A549 (cell line): ENCODE measurements around the gene NAP1L1. TPM values are rescaled to one million over a fixed set of nuclear protein-coding genes. Genes with fewer than 3 reads are reported as not detected.

Experiments used
- ATAC-seq, 2 experiments: fragments of 200-7000 bp in 1 of 2; fragments of >200 bp in 1 of 2; cut with Nextera tagmentation in 1 of 2; cut with Tn5 transposase in 1 of 2; 3 replicates each; pipeline versions ENCODE4 v1.8.0 to v1.9.1; 2018 to 2020; ENCODE audit warnings: mild to moderate bottlenecking in 1 of 2, moderate library complexity in 1 of 2
- CTCF ChIA-PET: fragments of 300-600 bp; sonication (Branson Sonifier 250); formaldehyde crosslinking; extraction: SDS; loops from one replicate; lab custom pipeline; 2021; ENCODE audit warnings: antibody characterized with exemption, inconsistent platforms; lab: Yijun Ruan, JAX
- POLR2A ChIA-PET: fragments of 350-600 bp; formaldehyde crosslinking; extraction: SDS; loops from one replicate; lab custom pipeline; 2021; ENCODE audit warnings: antibody characterized with exemption, inconsistent platforms; lab: Yijun Ruan, JAX
- DNase-seq, 2 experiments: peaks; one replicate each; pipeline versions ENCODE4 v3.0.0 to v3.0.0-alpha.2; 2011 to 2016; ENCODE audit warnings: low read depth in 1 of 2, low spot score in 1 of 2
- FAIRE-seq: peaks from 2 replicates; lab custom pipeline; 2011; peaks lifted over from hg19 to GRCh38; lab: Jason Lieb, UNC
- H3K27ac ChIP-seq, 2 experiments: fragments of >200 bp; sonication (Bioruptor Twin); formaldehyde crosslinking; 3 replicates each; pipeline ENCODE4 v1.5.1; 2016 to 2017
- H3K4me1 ChIP-seq: fragments of >200 bp; sonication (Bioruptor Twin); formaldehyde crosslinking; 3 replicates; pipeline ENCODE4 v1.6.1; 2016
- H3K4me2 ChIP-seq: fragments of >200 bp; sonication (Bioruptor Twin); formaldehyde crosslinking; 3 replicates; pipeline ENCODE4 v1.6.1; 2016
- H3K4me3 ChIP-seq: fragments of >200 bp; sonication (Bioruptor Twin); formaldehyde crosslinking; 3 replicates; pipeline ENCODE4 v1.5.1; 2016
- H3K9me3 ChIP-seq: fragments of >200 bp; sonication (Bioruptor Twin); formaldehyde crosslinking; 3 replicates; pipeline ENCODE4 v1.6.1; 2016
- BHLHE40 ChIP-seq: IDR thresholded peaks from 2 replicates; pipeline ENCODE4 v1.6.1; 2012; ENCODE audit warnings: low read depth, low read length, inconsistent platforms
- CBX8 ChIP-seq: fragments of 200-600 bp; sonication (generic); IDR thresholded peaks from 2 replicates; pipeline ENCODE4 v1.6.1; 2016
- CEBPB ChIP-seq, 2 experiments: fragments of >200 bp in 1 of 2; sonication (Bioruptor Twin) in 1 of 2; formaldehyde crosslinking in 1 of 2; IDR thresholded peaks; 2 replicates each; pipeline ENCODE4 v1.6.1; 2012 to 2016
- EHMT2 ChIP-seq: fragments of 200-600 bp; sonication (generic); IDR thresholded peaks from 2 replicates; pipeline ENCODE4 v1.6.1; 2016; ENCODE audit warnings: antibody characterized with exemption, low read depth, mild to moderate bottlenecking, moderate library complexity
- ESRRA ChIP-seq: fragments of 150-350 bp; IDR thresholded peaks from 2 replicates; pipeline ENCODE4 v1.6.1; 2014; ENCODE audit warnings: mild to moderate bottlenecking, low read length, borderline replicate concordance
- FOSL2 ChIP-seq, 2 experiments: fragments of 450-650 bp in 1 of 2; fragments of >200 bp in 1 of 2; sonication (Bioruptor Twin) in 1 of 2; formaldehyde crosslinking; IDR thresholded peaks; 2 replicates each; pipeline versions ENCODE4 v1.5.0 to v1.6.1; 2016 to 2020; ENCODE audit warnings: mild to moderate bottlenecking in 1 of 2, moderate library complexity in 1 of 2
- FOXS1 ChIP-seq: fragments of 250-450 bp; sonication (Bioruptor Pico); IDR thresholded peaks from 2 replicates; pipeline ENCODE4 v1.5.0; 2020; ENCODE audit warnings: mild to moderate bottlenecking, moderate library complexity
- HDAC2 ChIP-seq: fragments of 200-600 bp; sonication (generic); IDR thresholded peaks from 2 replicates; pipeline ENCODE4 v1.6.1; 2016
- HOXA7 ChIP-seq: fragments of 250-450 bp; sonication (Bioruptor Pico); IDR thresholded peaks from 2 replicates; pipeline ENCODE4 v1.5.0; 2020; ENCODE audit warnings: mild to moderate bottlenecking, moderate library complexity
- JUN ChIP-seq, 2 experiments: fragments of >200 bp; sonication (Bioruptor Twin); formaldehyde crosslinking; IDR thresholded peaks; 2 replicates in 1 of 2; 3 replicates in 1 of 2; pipeline ENCODE4 v1.6.1; 2016 to 2017
- KDM1A ChIP-seq: fragments of 200-600 bp; sonication (generic); IDR thresholded peaks from 2 replicates; pipeline ENCODE4 v1.6.1; 2016; ENCODE audit warnings: low read depth, mild to moderate bottlenecking
- NFE2L2 ChIP-seq: fragments of 150-350 bp; conservative IDR thresholded peaks from 2 replicates; pipeline ENCODE4 v1.6.1; 2014; ENCODE audit warnings: low read length
- PHF8 ChIP-seq: fragments of 200-600 bp; sonication (generic); IDR thresholded peaks from 2 replicates; pipeline ENCODE4 v1.6.1; 2016; ENCODE audit warnings: low read depth, mild to moderate bottlenecking, antibody characterized with exemption, moderate library complexity, borderline replicate concordance
- POLR2AphosphoS2 ChIP-seq: conservative IDR thresholded peaks from 2 replicates; pipeline ENCODE4 v1.6.1; 2012; ENCODE audit warnings: low read length, improper control_type of control experiment, inconsistent platforms
- RCOR1 ChIP-seq: fragments of 150-350 bp; IDR thresholded peaks from 2 replicates; pipeline ENCODE4 v1.6.1; 2014; ENCODE audit warnings: antibody characterized with exemption, low read length, low read depth
- SMC3 ChIP-seq: fragments of >200 bp; sonication (Bioruptor Twin); formaldehyde crosslinking; IDR thresholded peaks from 3 replicates; pipeline ENCODE4 v1.6.1; 2018; ENCODE audit warnings: inconsistent platforms
- SREBF2 ChIP-seq: fragments of 450-650 bp; IDR thresholded peaks from 2 replicates; pipeline ENCODE4 v1.6.1; 2014; ENCODE audit warnings: mild to moderate bottlenecking, moderate library complexity
- TFCP2L1 ChIP-seq: fragments of 250-450 bp; sonication (Bioruptor Pico); IDR thresholded peaks from 2 replicates; pipeline ENCODE4 v1.5.0; 2021; ENCODE audit warnings: mild to moderate bottlenecking
- WGBS: methylation state at CpG from one replicate; pipeline ENCODE4 v1.1.6; 2017; ENCODE audit errors: missing lambda C conversion rate; 5-methylcytosine and 5-hydroxymethylcytosine counted together
- polyA plus RNA-seq, 4 experiments: library from polyadenylated mRNA; depleted of rRNA in 3 of 4; stranded (reverse); fragments of >200 nt; fragmentation: RNase III in 1 of 4; extraction: RNeasy Plus Mini Kit Qiagen cat#74134 plus additional on column Dnase treatment in 1 of 4; gene quantifications; 2 replicates in 3 of 4; 3 replicates in 1 of 4; pipeline ENCODE4 v1.2.3, GENCODE V29; 2011 to 2017
- TF ChIP-seq, protein P1 (sequence below): fragments of >200 bp; sonication (Bioruptor Twin); formaldehyde crosslinking; IDR thresholded peaks from 3 replicates; pipeline ENCODE4 v1.6.1; 2016
- TF ChIP-seq, protein P2 (sequence below): fragments of 450-650 bp; IDR thresholded peaks from 2 replicates; pipeline ENCODE4 v1.6.1; 2014; ENCODE audit warnings: antibody characterized with exemption
- TF ChIP-seq, protein P3 (sequence below): IDR thresholded peaks from 2 replicates; pipeline ENCODE4 v1.6.1; 2012
- TF ChIP-seq, protein P4 (sequence below): IDR thresholded peaks from 2 replicates; pipeline ENCODE4 v1.6.1; 2012; ENCODE audit warnings: low read depth, borderline replicate concordance
- TF ChIP-seq, protein P5 (sequence below): IDR thresholded peaks from 2 replicates; pipeline ENCODE4 v1.6.1; 2012
- TF ChIP-seq, protein P6 (sequence below): fragments of 200-600 bp; sonication (generic); IDR thresholded peaks from 2 replicates; pipeline ENCODE4 v1.6.1; 2016; ENCODE audit warnings: antibody characterized with exemption, mild to moderate bottlenecking, moderate library complexity
- TF ChIP-seq, protein P7 (sequence below): fragments of 250-450 bp; sonication (Bioruptor Pico); IDR thresholded peaks from 2 replicates; pipeline ENCODE4 v1.5.0; 2020; ENCODE audit warnings: low read depth, mild to moderate bottlenecking, moderate library complexity

NAP1L1 gene
- polyA plus RNA-seq, 2 of the 4 experiments (the other 2 are of a cell fraction), result 709 to 943 TPM

DNA sequence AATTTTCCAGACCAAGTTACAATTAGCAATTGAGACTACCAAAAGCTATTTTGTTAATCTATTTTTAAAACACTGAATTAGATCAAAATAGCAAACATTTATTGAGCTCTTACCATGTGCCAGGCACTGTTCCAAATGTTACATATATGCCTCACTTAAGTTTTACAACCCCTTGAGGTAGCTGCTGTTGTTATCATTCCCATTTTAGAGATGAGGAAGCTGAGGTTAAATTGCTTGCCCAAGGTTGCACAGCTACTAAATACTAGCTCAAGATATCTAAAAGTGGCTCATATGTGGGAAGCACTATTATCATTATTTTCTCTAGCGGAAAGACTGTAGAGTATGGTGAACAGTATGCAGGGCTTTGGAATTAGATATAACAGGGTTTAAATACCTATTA is 19.5 kb upstream of the NAP1L1 start (continued):
- TF ChIP-seq, protein P1, sequence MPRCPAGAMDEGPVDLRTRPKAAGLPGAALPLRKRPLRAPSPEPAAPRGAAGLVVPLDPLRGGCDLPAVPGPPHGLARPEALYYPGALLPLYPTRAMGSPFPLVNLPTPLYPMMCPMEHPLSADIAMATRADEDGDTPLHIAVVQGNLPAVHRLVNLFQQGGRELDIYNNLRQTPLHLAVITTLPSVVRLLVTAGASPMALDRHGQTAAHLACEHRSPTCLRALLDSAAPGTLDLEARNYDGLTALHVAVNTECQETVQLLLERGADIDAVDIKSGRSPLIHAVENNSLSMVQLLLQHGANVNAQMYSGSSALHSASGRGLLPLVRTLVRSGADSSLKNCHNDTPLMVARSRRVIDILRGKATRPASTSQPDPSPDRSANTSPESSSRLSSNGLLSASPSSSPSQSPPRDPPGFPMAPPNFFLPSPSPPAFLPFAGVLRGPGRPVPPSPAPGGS, result no peak
- TF ChIP-seq BHLHE40 (no peak), CBX8 (no peak)

DNA sequence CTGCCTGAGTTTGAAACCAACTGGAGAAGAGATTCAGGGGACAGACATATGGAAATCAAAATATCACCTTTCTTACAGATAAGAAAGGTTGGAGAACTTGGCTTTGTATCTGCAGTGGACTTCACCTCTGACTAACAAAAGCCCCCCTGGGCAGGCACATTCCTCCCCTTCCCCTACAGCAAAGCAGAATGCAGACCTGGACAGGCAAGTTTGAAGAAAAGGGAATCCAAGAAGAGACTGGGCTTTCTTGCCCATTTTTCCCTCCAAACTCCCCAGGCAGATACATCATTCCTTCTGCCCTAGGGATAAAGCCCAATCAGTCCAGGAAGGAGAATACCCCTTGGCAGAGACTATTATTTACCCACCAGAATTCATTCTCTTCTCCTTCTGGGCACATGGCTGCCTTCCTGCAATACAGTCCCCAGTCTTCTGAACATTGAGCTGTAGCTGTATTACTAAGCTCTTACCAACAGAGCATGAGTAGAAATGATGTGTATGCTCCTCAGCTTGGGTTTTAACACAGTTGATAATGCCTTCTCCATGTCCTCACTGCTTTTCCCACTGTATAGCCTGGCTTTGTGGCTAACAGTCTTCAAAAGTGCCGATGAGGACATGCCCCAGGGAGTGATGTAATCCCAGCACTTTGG is 17.4 kb upstream of the NAP1L1 start:
- CTCF ChIA-PET, result no interaction called here
- TF ChIP-seq, protein P2, sequence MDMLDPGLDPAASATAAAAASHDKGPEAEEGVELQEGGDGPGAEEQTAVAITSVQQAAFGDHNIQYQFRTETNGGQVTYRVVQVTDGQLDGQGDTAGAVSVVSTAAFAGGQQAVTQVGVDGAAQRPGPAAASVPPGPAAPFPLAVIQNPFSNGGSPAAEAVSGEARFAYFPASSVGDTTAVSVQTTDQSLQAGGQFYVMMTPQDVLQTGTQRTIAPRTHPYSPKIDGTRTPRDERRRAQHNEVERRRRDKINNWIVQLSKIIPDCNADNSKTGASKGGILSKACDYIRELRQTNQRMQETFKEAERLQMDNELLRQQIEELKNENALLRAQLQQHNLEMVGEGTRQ, result no peak
- TF ChIP-seq, protein P3, sequence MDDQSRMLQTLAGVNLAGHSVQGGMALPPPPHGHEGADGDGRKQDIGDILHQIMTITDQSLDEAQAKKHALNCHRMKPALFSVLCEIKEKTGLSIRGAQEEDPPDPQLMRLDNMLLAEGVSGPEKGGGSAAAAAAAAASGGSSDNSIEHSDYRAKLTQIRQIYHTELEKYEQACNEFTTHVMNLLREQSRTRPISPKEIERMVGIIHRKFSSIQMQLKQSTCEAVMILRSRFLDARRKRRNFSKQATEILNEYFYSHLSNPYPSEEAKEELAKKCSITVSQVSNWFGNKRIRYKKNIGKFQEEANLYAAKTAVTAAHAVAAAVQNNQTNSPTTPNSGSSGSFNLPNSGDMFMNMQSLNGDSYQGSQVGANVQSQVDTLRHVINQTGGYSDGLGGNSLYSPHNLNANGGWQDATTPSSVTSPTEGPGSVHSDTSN, result no peak
- TF ChIP-seq HDAC2, result no peak
- no peak for TF ChIP-seq JUN (IDR thresholded peaks at IDR 0.05)
- TF ChIP-seq, protein P4, sequence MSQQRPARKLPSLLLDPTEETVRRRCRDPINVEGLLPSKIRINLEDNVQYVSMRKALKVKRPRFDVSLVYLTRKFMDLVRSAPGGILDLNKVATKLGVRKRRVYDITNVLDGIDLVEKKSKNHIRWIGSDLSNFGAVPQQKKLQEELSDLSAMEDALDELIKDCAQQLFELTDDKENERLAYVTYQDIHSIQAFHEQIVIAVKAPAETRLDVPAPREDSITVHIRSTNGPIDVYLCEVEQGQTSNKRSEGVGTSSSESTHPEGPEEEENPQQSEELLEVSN, result no peak
- TF ChIP-seq, all 56 proteins: peak for 0
- Histone ChIP-seq H3K9me3 (no peaks in the 10 kb centered on the region), H3K4me1 (peaks cover 24% of the 10 kb centered on the region), H3K4me2 (no peak overlapping the region), H3K27ac (0 out of 6 replicates have a peak overlapping the region, but pooled peaks of 1 of the 2 experiments have one; percentile 17), H3K4me3 (no peak overlapping the region)
- ATAC-seq (no peak), DNase-seq (no peak), FAIRE-seq (no peak)
- POLR2A ChIA-PET, result no interaction called here
- 78% methylated on average over 1 of the region's 1 CpG for WGBS

DNA sequence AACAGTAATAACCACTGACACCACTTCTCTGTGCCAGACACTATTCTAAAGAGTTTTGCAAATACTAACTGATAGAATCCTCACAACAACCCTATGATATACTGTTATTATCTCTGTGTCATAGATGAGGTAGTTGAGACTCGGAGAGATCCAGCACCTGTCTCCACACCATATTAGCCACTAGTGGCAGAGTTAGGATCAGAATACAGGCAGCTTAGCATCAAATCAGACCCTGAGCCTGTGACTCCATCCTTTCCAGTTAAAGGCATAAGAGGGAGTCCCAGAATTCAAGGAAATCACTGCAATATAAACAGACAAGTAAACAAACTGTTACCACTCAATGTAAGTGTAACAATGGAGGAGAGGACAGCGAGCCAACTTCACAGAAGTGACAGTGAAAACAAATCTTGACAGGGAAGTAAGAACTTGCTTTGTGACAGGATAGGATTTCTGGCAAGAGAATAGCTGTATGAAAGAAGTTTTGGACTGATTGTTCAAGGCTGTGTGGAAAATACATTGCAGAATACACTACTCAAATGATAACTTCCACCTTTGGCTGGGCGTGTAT is 11.7 kb upstream of the NAP1L1 start:
- POLR2A ChIA-PET, result no interaction called here
- Histone ChIP-seq H3K27ac (no peak overlapping the region), H3K4me3 (no peak overlapping the region), H3K9me3 (no peaks in the 10 kb centered on the region), H3K4me1 (no peaks in the 10 kb centered on the region; the same call in 2 of the 3 replicates), H3K4me2 (no peak overlapping the region)
- no peak for DNase-seq
- peak; percentile 61 to 70; a peak in 4 of 6 replicates for ATAC-seq
- TF ChIP-seq ESRRA (no peak), SMC3 (no peak), FOXS1 (no peak), HDAC2 (no peak), POLR2AphosphoS2 (no peak), NFE2L2 (no peak), HOXA7 (no peak), KDM1A (no peak), EHMT2 (no peak), FOSL2 (IDR thresholded peaks at IDR 0.05) (no peak), FOSL2 (CRISPR knock-in tag; IDR thresholded peaks at IDR 0.05) (no peak), TFCP2L1 (CRISPR knock-in tag) (no peak), PHF8 (no peak), RCOR1 (no peak), SREBF2 (no peak), JUN (IDR thresholded peaks at IDR 0.05) (no peak), CEBPB (IDR thresholded peaks at IDR 0.05) (no peak)
- TF ChIP-seq, protein P5, sequence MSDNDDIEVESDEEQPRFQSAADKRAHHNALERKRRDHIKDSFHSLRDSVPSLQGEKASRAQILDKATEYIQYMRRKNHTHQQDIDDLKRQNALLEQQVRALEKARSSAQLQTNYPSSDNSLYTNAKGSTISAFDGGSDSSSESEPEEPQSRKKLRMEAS, result no peak
- TF ChIP-seq, protein P6, sequence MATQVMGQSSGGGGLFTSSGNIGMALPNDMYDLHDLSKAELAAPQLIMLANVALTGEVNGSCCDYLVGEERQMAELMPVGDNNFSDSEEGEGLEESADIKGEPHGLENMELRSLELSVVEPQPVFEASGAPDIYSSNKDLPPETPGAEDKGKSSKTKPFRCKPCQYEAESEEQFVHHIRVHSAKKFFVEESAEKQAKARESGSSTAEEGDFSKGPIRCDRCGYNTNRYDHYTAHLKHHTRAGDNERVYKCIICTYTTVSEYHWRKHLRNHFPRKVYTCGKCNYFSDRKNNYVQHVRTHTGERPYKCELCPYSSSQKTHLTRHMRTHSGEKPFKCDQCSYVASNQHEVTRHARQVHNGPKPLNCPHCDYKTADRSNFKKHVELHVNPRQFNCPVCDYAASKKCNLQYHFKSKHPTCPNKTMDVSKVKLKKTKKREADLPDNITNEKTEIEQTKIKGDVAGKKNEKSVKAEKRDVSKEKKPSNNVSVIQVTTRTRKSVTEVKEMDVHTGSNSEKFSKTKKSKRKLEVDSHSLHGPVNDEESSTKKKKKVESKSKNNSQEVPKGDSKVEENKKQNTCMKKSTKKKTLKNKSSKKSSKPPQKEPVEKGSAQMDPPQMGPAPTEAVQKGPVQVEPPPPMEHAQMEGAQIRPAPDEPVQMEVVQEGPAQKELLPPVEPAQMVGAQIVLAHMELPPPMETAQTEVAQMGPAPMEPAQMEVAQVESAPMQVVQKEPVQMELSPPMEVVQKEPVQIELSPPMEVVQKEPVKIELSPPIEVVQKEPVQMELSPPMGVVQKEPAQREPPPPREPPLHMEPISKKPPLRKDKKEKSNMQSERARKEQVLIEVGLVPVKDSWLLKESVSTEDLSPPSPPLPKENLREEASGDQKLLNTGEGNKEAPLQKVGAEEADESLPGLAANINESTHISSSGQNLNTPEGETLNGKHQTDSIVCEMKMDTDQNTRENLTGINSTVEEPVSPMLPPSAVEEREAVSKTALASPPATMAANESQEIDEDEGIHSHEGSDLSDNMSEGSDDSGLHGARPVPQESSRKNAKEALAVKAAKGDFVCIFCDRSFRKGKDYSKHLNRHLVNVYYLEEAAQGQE, result no peak
- TF ChIP-seq, protein P7, sequence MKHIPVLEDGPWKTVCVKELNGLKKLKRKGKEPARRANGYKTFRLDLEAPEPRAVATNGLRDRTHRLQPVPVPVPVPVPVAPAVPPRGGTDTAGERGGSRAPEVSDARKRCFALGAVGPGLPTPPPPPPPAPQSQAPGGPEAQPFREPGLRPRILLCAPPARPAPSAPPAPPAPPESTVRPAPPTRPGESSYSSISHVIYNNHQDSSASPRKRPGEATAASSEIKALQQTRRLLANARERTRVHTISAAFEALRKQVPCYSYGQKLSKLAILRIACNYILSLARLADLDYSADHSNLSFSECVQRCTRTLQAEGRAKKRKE (CRISPR knock-in tag), result no peak
- no peak for FAIRE-seq
- 90% methylated on average over 3 of the region's 3 CpGs for WGBS
- CTCF ChIA-PET, result no interaction called here
